ENCODE data around the gene CFAP53. TPM values are rescaled to one million over a fixed set of nuclear protein-coding genes. Genes with fewer than 3 reads are reported as not detected.

CFAP53 gene
- total RNA-seq, 1 donor from 2014 or later, result 0.16 TPM

DNA sequence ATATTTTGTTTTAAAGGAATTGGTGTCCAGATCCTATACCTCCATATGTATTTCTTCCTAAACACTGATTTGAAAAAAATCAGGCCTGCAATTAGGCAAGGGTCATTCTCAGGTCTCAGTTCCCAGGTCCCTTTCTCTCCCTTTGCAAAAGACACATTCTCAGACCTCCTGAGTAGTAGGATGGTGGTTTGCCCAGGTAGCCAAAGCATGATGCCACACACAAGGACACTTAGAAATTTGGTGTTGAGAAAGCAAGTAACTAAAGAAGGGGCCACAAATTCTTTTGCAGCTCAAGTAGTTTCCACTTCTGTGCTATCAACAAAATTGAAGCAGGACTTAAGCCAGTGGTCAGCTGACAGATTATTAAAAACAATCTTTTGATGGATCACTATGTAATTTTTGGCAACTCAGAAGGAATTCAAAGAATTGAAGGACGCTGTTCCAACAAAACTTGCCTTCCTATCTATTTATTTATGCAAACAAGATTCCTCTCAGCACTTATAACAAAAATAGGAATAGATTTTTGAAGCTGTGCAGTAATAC lies 64.7 kb downstream of the CFAP53 start:
- TF ChIP-seq, protein P1, sequence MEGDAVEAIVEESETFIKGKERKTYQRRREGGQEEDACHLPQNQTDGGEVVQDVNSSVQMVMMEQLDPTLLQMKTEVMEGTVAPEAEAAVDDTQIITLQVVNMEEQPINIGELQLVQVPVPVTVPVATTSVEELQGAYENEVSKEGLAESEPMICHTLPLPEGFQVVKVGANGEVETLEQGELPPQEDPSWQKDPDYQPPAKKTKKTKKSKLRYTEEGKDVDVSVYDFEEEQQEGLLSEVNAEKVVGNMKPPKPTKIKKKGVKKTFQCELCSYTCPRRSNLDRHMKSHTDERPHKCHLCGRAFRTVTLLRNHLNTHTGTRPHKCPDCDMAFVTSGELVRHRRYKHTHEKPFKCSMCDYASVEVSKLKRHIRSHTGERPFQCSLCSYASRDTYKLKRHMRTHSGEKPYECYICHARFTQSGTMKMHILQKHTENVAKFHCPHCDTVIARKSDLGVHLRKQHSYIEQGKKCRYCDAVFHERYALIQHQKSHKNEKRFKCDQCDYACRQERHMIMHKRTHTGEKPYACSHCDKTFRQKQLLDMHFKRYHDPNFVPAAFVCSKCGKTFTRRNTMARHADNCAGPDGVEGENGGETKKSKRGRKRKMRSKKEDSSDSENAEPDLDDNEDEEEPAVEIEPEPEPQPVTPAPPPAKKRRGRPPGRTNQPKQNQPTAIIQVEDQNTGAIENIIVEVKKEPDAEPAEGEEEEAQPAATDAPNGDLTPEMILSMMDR (IDR thresholded peaks at IDR 0.05; ENCODE audit: borderline replicate concordance), result no peak
- no peak for DNase-seq
- Histone ChIP-seq H3K4me3 (no peak overlapping the region), H3K9me3 (replicated peaks) (peaks cover 10% of the 10 kb centered on the region), H3K27ac (replicated peaks) (no peak overlapping the region), H3K4me1 (no peaks in the 10 kb centered on the region), H3K36me3 (no peaks in the 10 kb centered on the region), H3K27me3 (ENCODE audit: low read depth) (peaks cover 80% of the 10 kb centered on the region)
- intact Hi-C loops (cut with micrococcal nuclease), result no loop called here

DNA sequence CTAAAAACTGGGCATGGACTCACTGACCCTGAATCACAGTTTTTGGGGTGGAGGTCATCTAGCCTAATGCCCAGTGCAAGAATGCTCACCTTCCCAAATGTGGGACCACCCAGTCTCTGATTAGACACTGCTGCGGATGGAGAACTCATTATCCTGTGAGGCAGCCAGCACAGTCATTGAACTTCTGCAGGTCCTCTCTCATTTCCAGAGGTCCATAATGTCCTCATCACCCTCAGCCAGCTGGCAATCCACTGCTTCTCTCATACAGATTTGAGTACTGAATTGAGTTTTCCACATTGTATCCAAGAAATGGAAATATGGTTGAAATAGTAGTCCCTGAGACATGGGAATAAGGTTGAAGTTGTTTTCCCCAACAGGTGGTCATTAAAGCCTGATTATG lies 66.4 kb downstream of the CFAP53 start:
- Histone ChIP-seq H3K27ac (replicated peaks) (no peak overlapping the region), H3K36me3 (no peaks in the 10 kb centered on the region), H3K9me3 (replicated peaks) (peaks cover 10% of the 10 kb centered on the region), H3K4me3 (no peak overlapping the region), H3K4me1 (peaks cover 5% of the 10 kb centered on the region), H3K27me3 (ENCODE audit: low read depth) (peaks cover 80% of the 10 kb centered on the region)
- TF ChIP-seq, protein P1 (IDR thresholded peaks at IDR 0.05; ENCODE audit: borderline replicate concordance), result no peak
- DNase-seq, result no peak
- intact Hi-C loops (cut with micrococcal nuclease), result no loop called here

GRCh38 chr18:50199346-50199855 lies 66.9 kb downstream of the CFAP53 start:
- TF ChIP-seq, protein P1 (IDR thresholded peaks at IDR 0.05; ENCODE audit: borderline replicate concordance), result no peak
- no peak overlapping the region for H3K27ac ChIP-seq (replicated peaks)
- no peak for DNase-seq
- intact Hi-C loops (cut with micrococcal nuclease), result no loop called here
- H3K36me3 ChIP-seq, result no peaks in the 10 kb centered on the region
- no peak overlapping the region for H3K4me3 ChIP-seq
- peaks cover 80% of the 10 kb centered on the region for H3K27me3 ChIP-seq (ENCODE audit: low read depth)
- H3K9me3 ChIP-seq (replicated peaks), result peaks cover 10% of the 10 kb centered on the region
- H3K4me1 ChIP-seq, result peaks cover 10% of the 10 kb centered on the region

GRCh38 chr18:50196261-50196660 lies 70.0 kb downstream of the CFAP53 start:
- intact Hi-C loops (cut with micrococcal nuclease), result no loop called here
- TF ChIP-seq, protein P1 (IDR thresholded peaks at IDR 0.05; ENCODE audit: borderline replicate concordance), result no peak
- Histone ChIP-seq H3K4me3 (no peak overlapping the region), H3K9me3 (replicated peaks) (peaks cover 9% of the 10 kb centered on the region), H3K4me1 (peaks cover 21% of the 10 kb centered on the region), H3K27ac (replicated peaks) (no peak overlapping the region), H3K27me3 (ENCODE audit: low read depth) (peaks cover 97% of the 10 kb centered on the region), H3K36me3 (no peaks in the 10 kb centered on the region)
- no peak for DNase-seq

GRCh38 chr18:50195689-50196088 lies 70.6 kb downstream of the CFAP53 start:
- intact Hi-C loops (cut with micrococcal nuclease), result no loop called here

More at GRCh38 chr18:50195689-50196088, 70.6 kb downstream of the CFAP53 start:
- no peak for DNase-seq
- TF ChIP-seq, protein P1 (IDR thresholded peaks at IDR 0.05; ENCODE audit: borderline replicate concordance), result no peak
- Histone ChIP-seq H3K27ac (replicated peaks) (no peak overlapping the region), H3K36me3 (no peaks in the 10 kb centered on the region), H3K27me3 (ENCODE audit: low read depth) (peaks cover 100% of the 10 kb centered on the region), H3K4me3 (peak overlapping the region; percentile 71), H3K9me3 (replicated peaks) (peaks cover 3% of the 10 kb centered on the region), H3K4me1 (peaks cover 21% of the 10 kb centered on the region)

Measured in left ventricle myocardium inferior (tissue), 1 donor.